Stimulated activated CD4-positive, alpha-beta T cell treated with anti-CD3 and anti-CD28 coated beads, Interleukin-12 subunit alpha, Interleukin-12 subunit beta, amount 100 ng/mL, for 4 hours (primary cell): ENCODE measurements around the gene SYP.

Experiments
- DNase-seq: peaks from one replicate; pipeline ENCODE4 v3.0.0-alpha.2; 2020

Gene SYP

DNA sequence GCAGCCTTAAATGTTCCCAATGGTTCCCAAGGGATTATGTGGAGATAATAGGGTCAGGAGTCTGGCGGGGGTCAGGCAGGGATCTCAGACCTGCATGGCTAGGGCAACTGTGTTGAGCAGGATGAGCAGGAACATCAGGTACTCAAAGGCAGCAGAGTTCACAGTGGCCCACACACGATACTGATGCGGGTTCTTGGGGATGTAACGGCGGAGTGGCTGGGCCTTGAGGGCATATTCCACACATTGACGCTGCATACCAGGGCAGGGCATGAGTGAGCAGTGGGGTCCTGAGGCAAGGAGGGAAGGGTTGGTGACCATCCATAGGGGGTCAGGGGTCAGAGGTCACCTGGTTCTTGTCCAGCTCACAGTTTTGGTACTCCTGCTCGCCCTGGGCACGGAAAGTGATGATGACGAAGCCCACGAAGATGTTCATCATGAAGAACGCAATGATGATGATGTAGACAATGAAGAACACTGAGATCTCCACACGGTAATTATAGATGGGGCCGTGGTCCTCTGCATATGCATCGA lies 15.1 kb upstream of the SYP start:
- no peak for DNase-seq

DNA sequence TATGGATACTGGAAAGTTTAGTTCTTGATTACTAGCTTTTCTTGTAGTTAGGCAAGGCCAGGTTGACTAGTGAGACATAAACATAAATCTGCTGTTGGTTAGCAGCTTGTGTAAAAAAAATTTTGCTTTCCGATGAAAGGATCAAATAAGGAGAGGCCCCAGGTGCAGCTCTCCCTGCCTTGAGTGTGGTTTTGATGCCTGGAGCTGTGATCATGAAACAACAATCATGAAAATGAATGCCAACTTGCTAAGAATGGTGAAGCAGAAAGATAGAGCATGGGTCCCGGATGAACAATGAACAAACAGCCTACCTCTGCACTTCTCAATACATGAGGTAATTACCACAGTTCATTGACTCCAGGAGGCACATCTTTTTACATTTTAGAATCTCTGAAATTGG lies 14.4 kb upstream of the SYP start:
- no peak for DNase-seq

DNA sequence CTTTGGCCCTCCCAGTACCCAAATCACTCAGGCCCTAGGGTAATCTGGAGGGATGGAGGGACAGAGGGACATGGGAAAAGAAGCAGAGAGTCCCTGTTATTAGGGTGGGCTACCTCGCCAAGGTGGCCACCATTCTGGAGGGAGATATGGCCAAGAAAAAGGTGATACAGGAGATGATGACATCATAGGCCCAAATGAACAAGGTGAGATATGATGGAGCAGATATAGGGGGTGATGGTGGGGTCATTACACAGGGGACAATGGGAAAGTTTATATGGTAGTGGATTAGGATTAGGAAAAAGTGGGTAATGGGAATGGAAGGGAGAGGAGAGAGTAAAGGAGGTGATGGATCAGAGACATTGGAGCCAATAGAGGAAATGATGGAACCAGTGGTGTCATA lies 12.9 kb upstream of the SYP start:
- no peak for DNase-seq

- no peak for DNase-seq
Measured at GRCh38 chrX:49212209-49212608, 12.2 kb upstream of the SYP start.

- no peak for DNase-seq
Measured at GRCh38 chrX:49211074-49211473, 11.1 kb upstream of the SYP start.

- no peak for DNase-seq
Measured at GRCh38 chrX:49210406-49210805, 10.4 kb upstream of the SYP start.

DNA sequence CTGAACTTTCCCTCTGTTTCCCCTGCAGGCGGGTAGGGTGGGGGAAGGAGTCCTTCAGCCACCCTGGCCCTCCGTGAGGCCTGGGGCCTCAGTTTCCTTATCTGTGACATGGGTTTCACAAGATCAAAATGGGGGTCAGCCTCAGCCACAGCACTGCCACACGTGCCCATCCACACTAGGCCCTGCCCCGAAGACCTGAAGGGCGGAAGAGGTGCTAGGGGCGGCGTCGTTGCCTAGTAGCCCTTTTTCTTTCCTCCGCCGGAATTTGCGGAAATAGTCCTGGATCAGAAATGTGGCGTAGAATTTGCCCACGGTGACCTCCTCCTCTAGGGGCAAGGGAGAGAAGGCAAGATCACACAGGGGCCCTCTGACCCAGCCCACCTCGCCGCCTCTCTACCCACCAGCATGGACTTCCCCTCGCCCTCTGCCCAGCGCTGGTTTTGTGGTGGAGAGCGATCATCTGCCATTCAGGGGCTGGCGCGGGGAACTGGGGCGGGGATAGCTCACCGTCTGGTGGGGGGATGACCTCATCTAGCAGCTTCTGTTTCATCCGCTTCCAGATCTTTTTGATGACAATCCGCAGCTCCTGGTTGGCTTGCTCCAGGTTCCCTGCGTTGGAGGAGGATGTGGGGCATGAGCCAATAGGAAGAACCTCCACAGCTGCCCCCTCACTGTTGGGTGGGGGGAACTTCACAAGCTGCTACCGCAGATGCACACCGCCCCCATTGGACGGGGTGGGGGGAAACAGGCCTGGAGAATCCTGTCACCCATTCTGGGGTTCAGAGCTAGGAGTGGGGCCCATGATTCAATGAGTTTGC lies 9.7 kb upstream of the SYP start:
- no peak for DNase-seq

GRCh38 chrX:49208399-49208798 lies 8.4 kb upstream of the SYP start:
- no peak for DNase-seq

DNA sequence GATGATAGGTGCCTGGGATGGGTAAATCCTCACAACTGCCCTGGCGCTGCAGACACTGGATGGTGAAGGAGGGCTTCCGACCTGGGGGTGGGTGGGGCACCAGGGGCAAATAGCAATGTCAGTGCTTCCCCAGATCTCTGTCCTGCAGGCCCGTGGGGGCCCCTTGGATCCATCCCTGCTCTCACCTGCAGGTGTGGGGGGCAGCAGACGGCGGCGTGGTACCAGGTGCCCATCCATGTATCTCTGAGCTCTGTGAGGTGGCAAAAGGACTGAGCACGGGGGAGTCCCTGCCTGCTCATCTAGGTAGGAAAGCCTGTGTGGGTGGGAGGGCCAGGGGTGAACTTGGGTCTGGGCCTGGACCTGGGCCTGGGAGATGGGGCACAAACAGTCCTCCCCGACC lies 6.5 kb upstream of the SYP start:
- DNase-seq, result no peak

GRCh38 chrX:49205443-49205842 lies 5.5 kb upstream of the SYP start:
- DNase-seq, result no peak

DNA sequence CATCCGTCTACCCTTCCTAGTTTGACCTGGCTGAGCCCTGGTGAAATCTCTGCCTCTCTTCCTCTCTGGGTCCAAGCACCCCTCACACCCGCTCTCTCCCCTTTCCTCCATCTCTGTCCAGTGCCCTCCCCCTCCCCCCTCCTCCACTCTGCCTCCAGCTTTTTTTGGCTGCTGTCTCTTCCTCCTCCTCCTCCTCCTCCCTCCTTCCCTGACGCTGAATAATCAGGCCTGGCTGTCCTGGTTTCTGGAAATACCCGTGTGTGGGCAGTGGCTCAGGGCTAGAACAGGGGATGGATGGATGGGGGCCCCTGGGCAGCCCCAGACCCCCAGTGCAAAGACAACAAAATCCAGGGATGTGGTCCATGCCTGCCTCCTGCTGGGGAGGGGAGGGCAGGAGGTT lies 4.7 kb upstream of the SYP start:
- no peak for DNase-seq

- DNase-seq, result no peak
Measured at GRCh38 chrX:49204017-49204416, 4.0 kb upstream of the SYP start.

GRCh38 chrX:49203536-49203935 lies 3.5 kb upstream of the SYP start:
- DNase-seq, result no peak

- no peak for DNase-seq
Measured at GRCh38 chrX:49202022-49202421, 2.0 kb upstream of the SYP start.

DNA sequence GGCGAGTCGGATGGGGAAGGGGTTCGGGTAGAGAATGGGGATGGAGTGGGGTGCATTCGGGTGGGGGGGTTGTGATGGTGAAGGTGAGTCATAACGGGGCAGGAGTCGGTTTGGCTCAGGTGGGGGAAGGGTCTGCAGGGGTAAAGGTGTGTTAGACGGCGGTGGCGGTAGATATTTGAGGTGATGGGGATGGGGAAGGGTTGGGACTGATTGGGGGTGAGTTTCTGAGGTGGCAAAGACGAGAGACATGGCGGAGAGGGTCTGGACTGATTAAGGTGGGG lies 738 bp downstream of the SYP start:
- no peak for DNase-seq

GRCh38 chrX:49198540-49199314 lies 1.3 kb downstream of the SYP start:
- no peak for DNase-seq

DNA sequence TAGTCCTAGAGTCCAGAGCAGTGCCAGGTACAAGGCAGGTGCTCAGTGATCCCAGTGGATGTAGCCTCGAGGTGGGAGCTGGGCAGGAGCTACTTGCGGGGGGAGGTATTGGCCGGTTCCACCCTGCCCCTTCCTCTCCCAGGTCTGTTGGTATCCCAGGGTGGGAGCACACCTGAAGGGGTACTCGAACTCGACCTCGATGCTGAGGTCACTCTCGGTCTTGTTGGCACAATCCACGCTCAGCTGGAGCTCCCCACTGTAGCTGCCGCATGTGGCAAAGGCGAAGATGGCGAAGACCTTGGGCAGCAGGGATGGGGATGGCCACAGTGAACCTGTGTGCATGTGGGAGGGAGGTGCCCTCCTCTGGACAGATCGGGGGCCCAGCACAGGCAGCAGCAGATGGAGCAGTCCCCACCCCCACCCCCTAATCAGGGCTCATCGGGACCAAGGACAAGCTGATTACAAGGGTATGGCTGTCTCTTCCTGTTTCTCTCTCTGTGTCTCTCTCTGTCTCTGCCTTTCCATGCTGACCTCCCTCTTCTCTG lies 2.4 kb downstream of the SYP start:
- no peak for DNase-seq

- no peak for DNase-seq
Measured at GRCh38 chrX:49193542-49193964, 6.4 kb downstream of the SYP start.

GRCh38 chrX:49192722-49193328 lies 7.2 kb downstream of the SYP start:
- DNase-seq, result no peak

DNA sequence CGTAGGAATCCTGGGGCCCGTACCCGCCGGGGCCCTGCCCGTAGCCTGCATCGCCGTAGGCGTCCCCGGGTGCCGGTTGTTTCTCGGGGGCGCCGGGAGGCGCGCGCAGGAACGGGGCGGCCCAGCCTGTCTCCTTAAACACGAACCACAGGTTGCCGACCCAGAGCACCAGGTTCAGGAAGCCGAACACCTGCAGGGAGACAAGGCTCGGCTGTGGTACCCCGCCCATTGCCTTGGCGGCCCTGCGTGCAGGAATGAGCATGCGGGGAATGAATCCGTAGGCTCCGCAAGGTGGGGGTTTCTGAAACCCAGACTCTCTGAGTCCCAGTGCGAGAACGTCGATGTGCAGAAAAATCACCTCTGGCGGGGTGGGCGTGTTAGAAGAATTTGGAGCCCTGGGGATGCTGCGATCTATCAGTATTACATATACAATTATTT lies 8.4 kb downstream of the SYP start:
- no peak for DNase-seq

- peak; percentile 69 for DNase-seq
Measured at GRCh38 chrX:49190821-49191573, 9.0 kb downstream of the SYP start.

GRCh38 chrX:49189606-49190005 lies 10.4 kb downstream of the SYP start:
- DNase-seq, result no peak
